ENCODE results near the gene CA5A.

CA5A gene

GRCh38 chr16:87953308-87954215, 17.2 kb upstream of the CA5A start:
- TF ChIP-seq RAD21 (IDR thresholded peaks at IDR 0.05; ENCODE audit: low read depth) (no peak), ZBTB7A (IDR thresholded peaks at IDR 0.05; ENCODE audit: low read depth) (no peak), MAX (IDR thresholded peaks at IDR 0.05) (no peak), CREB1 (IDR thresholded peaks at IDR 0.05; ENCODE audit: low read depth) (no peak), USF1 (IDR thresholded peaks at IDR 0.05) (no peak), EP300 (IDR thresholded peaks at IDR 0.05; ENCODE audit: borderline replicate concordance) (no peak), EGR1 (IDR thresholded peaks at IDR 0.05) (no peak), TAF1 (IDR thresholded peaks at IDR 0.05; ENCODE audit: low read depth) (no peak), NFIC (IDR thresholded peaks at IDR 0.05) (no peak), CEBPB (IDR thresholded peaks at IDR 0.05) (no peak), TCF12 (IDR thresholded peaks at IDR 0.05; ENCODE audit: low read depth) (no peak), FOXM1 (IDR thresholded peaks at IDR 0.05; ENCODE audit: borderline replicate concordance, low read depth) (no peak)
- TF ChIP-seq, protein P1, sequence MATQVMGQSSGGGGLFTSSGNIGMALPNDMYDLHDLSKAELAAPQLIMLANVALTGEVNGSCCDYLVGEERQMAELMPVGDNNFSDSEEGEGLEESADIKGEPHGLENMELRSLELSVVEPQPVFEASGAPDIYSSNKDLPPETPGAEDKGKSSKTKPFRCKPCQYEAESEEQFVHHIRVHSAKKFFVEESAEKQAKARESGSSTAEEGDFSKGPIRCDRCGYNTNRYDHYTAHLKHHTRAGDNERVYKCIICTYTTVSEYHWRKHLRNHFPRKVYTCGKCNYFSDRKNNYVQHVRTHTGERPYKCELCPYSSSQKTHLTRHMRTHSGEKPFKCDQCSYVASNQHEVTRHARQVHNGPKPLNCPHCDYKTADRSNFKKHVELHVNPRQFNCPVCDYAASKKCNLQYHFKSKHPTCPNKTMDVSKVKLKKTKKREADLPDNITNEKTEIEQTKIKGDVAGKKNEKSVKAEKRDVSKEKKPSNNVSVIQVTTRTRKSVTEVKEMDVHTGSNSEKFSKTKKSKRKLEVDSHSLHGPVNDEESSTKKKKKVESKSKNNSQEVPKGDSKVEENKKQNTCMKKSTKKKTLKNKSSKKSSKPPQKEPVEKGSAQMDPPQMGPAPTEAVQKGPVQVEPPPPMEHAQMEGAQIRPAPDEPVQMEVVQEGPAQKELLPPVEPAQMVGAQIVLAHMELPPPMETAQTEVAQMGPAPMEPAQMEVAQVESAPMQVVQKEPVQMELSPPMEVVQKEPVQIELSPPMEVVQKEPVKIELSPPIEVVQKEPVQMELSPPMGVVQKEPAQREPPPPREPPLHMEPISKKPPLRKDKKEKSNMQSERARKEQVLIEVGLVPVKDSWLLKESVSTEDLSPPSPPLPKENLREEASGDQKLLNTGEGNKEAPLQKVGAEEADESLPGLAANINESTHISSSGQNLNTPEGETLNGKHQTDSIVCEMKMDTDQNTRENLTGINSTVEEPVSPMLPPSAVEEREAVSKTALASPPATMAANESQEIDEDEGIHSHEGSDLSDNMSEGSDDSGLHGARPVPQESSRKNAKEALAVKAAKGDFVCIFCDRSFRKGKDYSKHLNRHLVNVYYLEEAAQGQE (IDR thresholded peaks at IDR 0.05; ENCODE audit: low read depth): no peak

GRCh38 chr16:87952751-87953150, 16.4 kb upstream of the CA5A start:
- no peak for TF ChIP-seq USF1 (IDR thresholded peaks at IDR 0.05)
- no peak for TF ChIP-seq MAX (IDR thresholded peaks at IDR 0.05)

DNA sequence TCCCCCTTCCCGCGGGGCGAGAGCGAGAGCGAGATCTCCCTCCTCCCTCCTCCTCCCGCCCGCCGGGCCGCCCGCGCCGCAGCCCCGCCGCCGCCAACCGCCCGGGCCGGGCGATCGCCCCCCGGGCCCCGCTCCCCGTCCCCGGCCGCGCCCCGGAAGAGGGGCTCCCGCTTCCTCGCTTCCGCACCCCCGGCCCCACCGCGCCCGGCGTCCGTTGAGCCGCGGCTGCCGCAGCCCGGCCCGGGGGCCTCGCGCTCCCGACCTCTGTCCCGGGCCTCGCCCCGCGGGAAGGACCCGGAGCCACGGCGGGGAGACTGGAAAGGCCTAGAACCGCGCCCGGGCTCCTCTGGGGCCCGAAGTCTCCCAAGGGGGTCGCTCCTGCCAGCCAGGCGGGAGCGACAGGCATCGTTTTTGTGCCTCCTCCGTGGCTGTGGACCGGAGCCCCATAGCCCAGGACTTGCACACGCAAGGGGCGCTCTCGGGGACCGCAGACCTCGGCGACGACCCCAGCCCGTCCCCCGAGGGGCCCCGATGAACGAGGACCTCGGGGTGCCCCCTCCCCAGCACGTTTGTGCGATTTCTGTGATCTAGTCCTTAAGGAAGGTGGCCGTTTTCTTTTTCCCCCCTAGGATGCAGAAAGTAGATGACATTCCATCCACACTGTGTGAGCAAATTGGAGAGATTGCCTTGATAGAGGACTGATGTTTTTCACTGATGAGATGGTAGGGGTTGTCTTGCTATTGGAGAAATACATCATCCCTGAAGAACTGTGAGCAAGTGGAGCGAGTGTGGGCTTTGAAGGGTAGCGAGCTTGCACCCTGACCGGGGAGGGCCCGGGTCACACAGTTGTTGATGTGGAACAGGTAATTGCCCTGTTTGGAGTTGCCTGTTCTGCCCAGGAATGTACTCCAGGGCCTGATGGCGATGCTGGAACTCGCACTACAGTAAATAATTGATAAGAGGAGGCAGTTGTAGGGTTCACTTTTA, 15.5 kb upstream of the CA5A start:
- no peak for TF ChIP-seq YY1 (IDR thresholded peaks at IDR 0.05; ENCODE audit: low read depth)
- TF ChIP-seq FOXM1 (IDR thresholded peaks at IDR 0.05; ENCODE audit: borderline replicate concordance, low read depth): no peak
- TF ChIP-seq ZBTB7A (IDR thresholded peaks at IDR 0.05; ENCODE audit: low read depth): peak; percentile 44; the same call in 1 of the 2 replicates
- TF ChIP-seq CEBPB (IDR thresholded peaks at IDR 0.05): no peak
- no peak for TF ChIP-seq EGR1 (IDR thresholded peaks at IDR 0.05)
- TF ChIP-seq RAD21 (IDR thresholded peaks at IDR 0.05; ENCODE audit: low read depth): no peak
- no peak for TF ChIP-seq NFIC (IDR thresholded peaks at IDR 0.05)
- TF ChIP-seq, protein P1 (IDR thresholded peaks at IDR 0.05; ENCODE audit: low read depth): 0 out of 2 replicates have a peak, but pooled peaks have one; percentile 7
- TF ChIP-seq TAF1 (IDR thresholded peaks at IDR 0.05; ENCODE audit: low read depth): no peak
- TF ChIP-seq MAX (IDR thresholded peaks at IDR 0.05): no peak
- TF ChIP-seq TEAD4 (IDR thresholded peaks at IDR 0.05): no peak

DNA sequence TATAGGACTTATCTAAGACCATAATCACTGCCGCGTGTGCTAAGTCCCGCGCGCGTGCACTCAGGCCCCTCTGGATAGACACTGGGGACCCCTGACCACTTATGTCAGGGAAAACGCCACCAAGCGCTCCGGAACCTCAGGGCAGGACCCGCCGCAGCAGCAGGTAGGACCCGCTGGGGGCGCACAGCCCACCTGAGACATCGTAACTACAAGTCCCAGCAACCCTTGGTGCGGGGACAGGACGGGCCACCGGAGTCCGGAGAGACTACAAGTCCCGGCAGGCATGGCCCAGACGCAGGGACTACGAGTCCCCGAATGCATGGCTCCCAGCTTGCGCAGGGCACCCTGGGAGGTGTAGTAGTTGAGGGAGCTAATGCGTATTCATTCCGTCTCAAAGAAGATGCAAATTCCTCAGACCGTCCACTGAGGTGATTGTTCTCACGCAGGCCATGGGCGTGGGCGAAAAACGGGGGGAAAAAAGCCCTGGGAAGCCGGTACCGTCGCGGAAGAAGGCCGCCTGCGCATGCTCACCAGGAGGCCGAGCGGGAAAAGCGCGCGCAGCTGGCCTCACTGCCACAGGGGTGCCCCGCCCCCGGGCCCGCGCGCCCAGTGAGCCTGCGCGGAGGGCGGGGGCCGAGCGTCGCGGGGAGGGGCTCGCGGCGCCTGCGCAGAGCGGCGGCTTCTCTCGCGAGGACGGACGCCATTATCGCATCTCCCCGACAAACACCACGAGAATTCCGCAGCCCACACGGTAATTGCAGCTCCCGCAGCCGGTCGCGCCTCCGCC, 14.6 kb upstream of the CA5A start, which contains the start of gene BANP:
Gene BANP, plus strand, starts transcription at position 670 of the 787 bp plus-strand sequence. CDS start 23,682 bp downstream, outside the sequence.
- peak; percentile 86 for TF ChIP-seq USF1 (IDR thresholded peaks at IDR 0.05)
- peak; percentile 65 for TF ChIP-seq CREB1 (IDR thresholded peaks at IDR 0.05; ENCODE audit: low read depth)
- TF ChIP-seq TEAD4 (IDR thresholded peaks at IDR 0.05): peak; percentile 31
- TF ChIP-seq YY1 (IDR thresholded peaks at IDR 0.05; ENCODE audit: low read depth): peak; percentile 89
- peak; percentile 11; the same call in 1 of the 2 replicates for TF ChIP-seq RAD21 (IDR thresholded peaks at IDR 0.05; ENCODE audit: low read depth)
- peak; percentile 55 for TF ChIP-seq MAX (IDR thresholded peaks at IDR 0.05)
- peak; percentile 81 for TF ChIP-seq TAF1 (IDR thresholded peaks at IDR 0.05; ENCODE audit: low read depth)
- peak; percentile 76 for TF ChIP-seq TCF12 (IDR thresholded peaks at IDR 0.05; ENCODE audit: low read depth)
- no peak for TF ChIP-seq EP300 (IDR thresholded peaks at IDR 0.05; ENCODE audit: borderline replicate concordance)
- TF ChIP-seq, protein P1 (IDR thresholded peaks at IDR 0.05; ENCODE audit: low read depth): no peak
- no peak for TF ChIP-seq NFIC (IDR thresholded peaks at IDR 0.05)
- TF ChIP-seq FOXM1 (IDR thresholded peaks at IDR 0.05; ENCODE audit: borderline replicate concordance, low read depth): no peak
- peak; percentile 99 for TF ChIP-seq ZBTB7A (IDR thresholded peaks at IDR 0.05; ENCODE audit: low read depth)
- peak; percentile 29; the same call in 1 of the 2 replicates for TF ChIP-seq EGR1 (IDR thresholded peaks at IDR 0.05)
- peak; percentile 50; the same call in 1 of the 2 replicates for TF ChIP-seq CEBPB (IDR thresholded peaks at IDR 0.05)
